Endometrium (tissue), 2 donors: ENCODE results near the gene GPSM3.
A peak's percentile ranks its signal among the peaks of the same experiment; 100 is the strongest.
"Not testable (repeated sequence)": the region's sequence is repeated elsewhere in the genome, so short reads cannot be mapped to it uniquely, and the experiment has no call there.

Source experiments
- FAIRE-seq: peaks from 2 replicates; lab custom pipeline; 2012; peaks lifted over from hg19 to GRCh38; lab: Jason Lieb, UNC
- donor health status: control.
- donor health status: control.

The GPSM3 gene

DNA sequence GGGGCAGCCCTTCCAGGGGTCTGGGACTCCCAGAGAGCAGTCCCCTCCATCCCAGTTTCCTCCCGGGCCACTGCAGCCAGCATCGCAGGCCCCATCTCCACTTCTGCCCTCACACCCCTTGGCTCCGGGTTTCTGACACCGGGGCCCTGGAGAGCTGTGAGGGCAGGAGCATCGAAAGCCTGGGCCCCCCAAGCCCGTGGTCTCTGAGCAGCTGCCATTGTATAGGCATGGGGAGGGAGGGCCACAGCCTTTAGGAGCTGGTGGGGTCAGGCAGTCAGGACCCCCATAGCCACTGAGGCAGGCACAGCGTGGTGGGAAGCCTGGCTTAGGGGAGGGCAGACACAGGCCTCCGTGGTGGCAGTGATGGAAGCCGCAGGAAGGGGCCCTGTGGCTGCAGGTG lies 9.7 kb upstream of the GPSM3 start:
- no peak for FAIRE-seq

DNA sequence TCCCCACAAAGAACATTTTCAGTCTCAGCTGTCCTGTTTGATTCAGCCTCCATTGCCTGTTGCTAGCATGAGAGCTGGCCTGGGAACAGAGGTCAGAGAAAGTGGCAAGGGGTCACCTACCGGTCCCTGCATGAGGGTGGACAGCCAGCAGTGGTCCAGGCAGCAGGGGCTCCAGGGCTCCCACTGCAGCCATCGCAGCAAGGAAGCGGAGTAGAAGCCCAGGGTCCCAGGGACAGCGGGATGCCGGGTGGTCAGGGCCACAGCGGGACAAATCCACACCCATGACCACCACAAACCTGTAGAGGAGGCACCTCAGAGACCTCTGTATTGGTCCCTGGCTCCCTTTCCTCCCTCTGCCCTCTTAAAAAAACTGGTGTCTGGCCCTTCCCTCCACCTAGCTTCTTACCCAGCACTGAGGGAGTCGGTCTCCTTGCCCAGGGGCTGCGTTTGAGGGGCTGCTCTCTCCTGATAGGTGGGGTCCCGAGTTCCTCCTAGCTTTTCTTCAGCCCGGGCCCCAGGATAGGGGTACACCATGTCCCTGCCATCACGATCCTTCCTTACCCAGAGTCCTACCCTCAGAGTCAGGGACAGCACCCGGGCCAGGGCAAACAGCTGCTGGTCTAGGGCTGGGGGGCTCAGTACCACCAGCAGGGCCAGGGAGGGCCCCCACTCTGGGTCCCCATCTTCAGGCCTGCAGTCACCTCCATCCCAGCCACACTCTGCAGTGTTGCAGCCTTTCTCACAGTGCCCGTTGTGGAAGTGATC lies 8.4 kb upstream of the GPSM3 start:
- FAIRE-seq, result no peak

DNA sequence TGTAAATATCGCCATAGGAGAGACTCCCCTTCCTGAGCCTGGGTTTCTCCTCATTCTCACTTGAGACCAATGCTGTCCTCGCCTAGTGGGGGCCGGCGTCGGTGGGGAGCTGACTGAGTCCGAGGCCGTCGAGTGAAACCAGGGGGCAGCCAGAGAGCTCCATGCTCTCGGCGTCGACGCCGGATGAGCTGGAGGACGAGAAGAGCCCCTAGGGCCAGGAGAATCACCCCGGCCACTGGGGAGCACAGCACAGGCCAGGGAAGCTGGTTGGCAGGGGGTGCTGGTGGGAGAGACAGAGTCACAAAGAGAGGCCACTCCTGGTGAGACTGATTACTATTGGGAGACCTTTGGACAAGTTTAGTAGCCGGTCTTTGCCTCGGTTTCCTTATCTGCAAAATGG lies 6.4 kb upstream of the GPSM3 start:
- no peak for FAIRE-seq

DNA sequence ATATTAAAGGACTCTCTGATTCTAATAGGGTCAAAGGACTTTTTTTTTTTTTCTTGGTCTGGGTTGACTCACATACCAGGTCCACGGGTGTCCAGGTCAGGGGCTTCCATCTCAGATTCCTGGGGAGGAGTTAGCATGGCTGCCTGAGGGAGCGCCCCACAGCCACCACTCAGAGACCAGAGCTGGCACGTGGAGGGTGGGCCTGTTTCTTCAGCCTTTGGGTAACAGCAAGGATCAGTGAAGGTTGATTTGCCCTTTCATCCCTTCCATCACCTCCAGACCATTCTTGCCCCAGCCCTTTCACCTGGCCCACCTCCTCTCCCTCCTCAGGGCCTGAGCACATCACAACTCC lies 5.9 kb upstream of the GPSM3 start:
- FAIRE-seq, result no peak

DNA sequence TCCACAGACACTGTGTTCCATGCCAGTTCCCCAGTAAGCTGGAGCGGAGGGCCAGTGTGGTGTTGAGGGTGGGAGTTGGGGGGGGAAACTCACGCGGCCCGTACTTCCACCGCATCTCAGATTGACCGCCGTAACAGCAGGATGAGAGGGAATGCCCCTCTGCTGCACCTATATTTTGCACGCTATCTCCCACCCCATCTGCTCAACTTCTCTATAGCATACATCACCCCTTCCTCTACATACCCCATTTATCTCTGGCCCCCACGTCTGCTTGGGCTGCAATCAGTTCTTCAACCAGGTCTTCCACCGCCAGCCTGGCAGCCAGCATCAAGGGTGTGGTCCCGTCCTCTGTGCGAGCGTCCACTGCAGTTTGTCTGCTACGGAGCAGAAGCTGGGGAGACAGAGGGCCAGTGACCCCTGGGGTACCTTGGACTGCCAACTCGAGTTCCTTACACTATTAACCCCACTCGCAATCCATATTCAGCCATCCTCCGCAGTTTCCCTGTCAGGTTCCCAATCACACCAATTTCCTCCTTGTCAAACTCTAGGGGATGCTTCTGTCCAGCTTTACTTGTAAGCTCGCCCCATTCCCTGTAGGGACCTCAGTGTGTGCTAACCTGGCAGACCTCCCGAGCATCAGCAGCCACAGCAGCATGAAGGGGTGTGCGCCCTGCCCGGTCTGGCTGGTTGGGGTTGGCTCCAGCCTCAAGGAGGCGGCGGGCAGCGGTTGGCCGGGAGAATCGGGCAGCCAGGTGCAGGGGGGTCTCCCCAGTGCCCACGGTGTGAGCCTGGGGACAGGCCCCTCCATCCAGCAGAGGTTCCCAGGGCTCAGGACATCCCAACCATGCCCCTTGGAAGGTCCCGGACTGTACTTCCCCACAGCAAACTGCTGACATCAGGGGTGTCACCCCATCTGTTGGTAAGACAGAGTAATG lies 4.5 kb upstream of the GPSM3 start:
- no peak for FAIRE-seq

- no peak for FAIRE-seq
Observed at GRCh38 chr6:32195902-32196681, 3.6 kb upstream of the GPSM3 start.

- peak; percentile 93 for FAIRE-seq
Observed at GRCh38 chr6:32195652-32195901, 3.1 kb upstream of the GPSM3 start.

DNA sequence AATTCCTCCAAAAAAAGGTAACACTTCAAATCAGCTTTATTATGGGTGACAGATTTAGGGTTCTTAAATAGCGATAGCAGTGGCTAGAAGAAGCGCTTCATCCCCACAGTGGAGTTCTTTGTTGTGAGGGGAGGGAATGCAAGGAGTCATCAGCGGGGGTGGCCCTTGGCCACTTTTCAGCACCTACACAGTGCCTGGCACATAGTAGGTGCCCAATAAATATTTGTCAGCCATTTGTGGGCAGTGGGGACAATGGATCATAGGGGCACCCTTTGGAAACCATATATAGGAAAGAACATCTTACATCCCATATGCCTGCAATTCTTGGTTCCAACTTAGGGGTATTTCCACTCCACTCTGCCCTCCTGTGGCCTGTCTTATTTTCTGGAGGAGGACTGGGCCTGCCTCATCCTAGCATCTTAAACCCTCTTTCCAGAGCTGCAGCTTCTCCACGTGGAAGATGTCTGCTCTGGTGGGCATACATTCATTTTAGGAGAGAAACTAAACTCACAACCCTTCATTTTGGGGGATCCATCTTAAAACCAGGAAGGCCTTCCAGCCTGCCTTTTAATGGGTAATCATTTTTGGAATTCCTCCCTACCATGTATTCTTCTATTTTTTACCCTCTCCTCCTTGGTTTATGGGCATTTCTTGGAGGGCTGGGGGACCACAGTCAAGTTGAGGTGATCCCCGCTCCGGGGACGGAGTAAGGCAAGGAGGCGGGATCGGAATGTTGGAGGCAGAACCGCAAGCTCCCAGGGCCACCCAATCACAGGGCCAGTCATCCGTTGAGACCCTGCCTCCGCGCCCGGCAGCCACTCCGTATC lies 2.6 kb upstream of the GPSM3 start:
- no peak for FAIRE-seq

- no peak for FAIRE-seq
Observed at GRCh38 chr6:32194388-32194787, 1.9 kb upstream of the GPSM3 start.

DNA sequence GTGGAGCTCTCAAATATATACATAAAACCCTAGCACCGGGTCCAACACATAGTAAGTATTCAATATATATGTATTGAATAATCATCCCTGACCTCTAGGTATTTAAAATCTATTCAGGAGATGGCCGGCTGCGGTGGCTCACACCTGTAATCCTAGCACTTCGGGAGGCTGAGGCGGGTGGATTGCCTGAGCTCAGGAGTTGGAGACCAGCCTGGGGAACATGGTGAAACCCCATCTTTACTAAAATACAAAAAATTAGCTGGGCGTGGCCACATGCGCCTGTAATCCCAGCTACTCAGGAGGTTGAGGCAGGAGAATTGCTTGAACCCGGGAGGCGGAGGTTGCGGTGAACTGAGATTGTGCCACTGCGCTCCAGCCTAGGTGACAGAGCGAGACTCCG lies 653 bp upstream of the GPSM3 start:
- not testable (repeated sequence) for FAIRE-seq

DNA sequence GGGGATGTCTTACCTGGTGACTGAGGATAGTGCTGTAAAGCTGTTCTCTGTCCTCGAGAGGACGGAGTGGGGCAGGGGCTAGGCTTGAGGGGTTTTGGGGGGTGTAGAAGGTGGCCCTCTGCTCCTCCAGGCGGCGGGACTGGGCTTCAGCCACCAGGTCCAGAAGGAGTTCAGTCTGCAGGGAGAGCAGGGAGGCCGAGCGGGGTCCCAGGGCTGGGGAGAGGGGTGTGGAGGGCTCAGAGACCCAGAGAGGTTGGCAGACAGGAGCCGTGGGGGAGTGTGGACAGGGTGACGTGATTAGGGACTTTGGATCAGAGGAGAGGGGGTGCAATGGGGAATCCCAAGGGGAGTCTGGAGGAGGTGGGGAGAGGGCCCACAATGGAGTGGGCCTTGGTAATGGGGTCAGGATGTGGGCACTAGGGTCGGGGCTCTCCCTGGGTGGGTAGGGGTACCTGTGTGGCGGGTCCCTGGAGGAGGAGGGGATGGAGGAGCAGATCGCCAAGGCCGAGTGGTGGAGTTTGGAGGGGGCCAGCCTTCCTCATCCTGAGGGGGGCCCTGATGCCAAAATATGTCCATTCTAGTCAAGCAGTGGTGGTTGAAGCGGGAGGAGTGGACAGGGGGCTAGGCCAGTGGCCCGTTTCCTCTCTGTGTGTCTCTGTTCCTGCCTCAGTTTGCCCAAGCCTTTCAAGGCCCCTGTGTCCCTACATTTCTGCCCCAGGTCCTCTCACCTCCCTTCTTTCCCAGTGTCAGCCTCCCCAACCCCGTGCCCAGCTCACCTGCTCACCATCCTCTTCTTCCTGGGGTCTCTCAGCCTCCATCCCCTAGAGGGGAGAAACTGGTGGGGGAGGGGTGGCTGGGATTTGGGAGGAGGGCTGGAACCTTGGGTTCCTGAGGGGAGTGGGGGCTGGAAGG lies 491 bp downstream of the GPSM3 start:
- no peak for FAIRE-seq

DNA sequence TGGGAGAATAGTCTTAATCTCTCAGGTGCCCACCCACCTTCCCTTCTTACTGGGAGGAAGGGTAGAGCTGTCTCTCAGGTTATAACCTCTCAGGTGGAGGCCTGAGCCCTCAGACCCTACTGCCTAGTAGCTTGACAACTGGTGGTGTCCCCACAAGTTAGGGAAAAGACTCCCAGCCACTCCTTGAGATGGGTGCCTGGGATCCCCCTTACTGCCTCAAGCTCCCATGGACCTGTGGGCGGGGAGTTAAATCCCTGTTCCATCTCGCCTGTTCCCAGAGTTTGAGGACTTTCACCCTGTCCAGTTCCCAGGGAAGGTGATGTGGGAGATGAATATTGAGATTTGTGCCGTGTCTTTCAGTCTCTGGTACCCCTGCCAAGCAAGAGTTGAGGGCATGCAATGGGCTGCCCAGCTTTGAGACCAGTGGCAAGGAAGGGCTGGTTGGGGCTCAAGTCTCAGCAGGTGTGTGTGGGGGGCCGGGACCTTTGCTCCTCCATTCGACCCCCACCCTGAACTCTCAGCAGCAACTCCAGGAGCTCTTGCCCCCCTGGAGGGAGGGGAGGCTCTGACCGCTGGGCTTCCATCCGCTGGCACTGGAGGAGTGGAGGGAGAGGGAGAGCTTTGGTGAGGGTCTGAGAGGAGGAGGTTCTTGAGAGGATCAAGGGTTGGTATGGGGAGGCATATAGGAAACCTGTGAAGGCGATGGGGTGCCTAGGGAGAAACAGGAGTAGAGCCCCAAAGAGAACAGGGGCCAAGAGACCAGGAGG lies 1.3 kb downstream of the GPSM3 start:
- FAIRE-seq, result no peak

DNA sequence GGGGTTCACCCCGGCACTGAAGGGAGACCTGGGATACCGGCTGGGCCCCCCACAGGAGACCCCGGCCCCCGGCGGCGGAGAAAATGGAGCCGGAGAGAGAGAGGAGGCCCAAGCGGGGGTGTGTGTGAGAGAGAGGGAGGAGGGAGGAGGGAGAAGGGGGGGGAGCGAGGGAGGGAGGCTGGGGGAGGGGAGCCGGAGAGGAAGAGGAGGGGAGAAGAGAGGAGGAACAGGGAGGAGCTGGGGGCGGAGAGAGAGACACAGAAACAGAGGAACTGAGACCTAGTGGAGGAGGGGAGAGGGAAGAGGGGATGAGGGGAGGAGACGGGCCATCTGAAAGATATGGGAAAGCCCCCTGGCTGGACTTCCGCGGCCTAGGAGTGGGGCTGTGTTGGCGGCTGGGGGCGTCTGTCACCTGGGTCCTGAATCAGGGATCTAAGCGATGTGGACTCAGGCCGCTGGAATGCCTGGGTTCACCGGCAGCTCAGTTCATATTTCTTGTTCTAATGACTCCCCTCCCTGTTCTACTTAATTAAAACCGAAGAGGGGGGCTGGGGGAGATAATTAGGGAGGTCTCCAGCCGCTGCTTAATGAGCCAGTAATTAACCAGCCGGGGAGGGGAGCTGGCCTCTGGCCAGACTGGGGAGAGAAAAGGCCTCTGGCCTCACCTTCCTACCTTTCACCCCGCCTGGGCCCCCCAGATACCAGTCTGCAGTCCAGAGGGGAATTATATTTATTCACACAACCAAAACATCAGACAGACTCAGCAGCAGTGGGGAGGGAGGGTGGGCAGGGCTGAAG lies 2.2 kb downstream of the GPSM3 start, which contains the start of gene PBX2:
PBX2 (minus strand) TSS at position 149 of the 798 bp plus-strand sequence. CDS start 287 bp downstream, outside the sequence.
- FAIRE-seq, result no peak

DNA sequence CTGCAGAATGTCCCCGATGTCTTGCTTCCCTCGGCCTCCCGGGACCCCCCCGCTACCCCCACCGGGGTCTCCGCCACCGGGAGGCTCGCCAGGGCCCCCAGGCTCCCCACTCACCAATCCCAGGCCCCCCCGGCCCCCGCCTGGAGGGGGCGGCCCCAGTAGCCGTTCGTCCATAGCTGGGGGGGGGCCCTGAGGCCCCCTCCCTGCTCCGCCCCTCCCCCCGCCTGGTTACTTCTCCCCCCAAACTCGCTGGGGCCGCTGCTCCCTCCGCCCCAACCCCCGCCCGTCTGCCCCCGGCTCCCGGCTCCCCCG lies 2.7 kb downstream of the GPSM3 start:
- FAIRE-seq, result no peak

- FAIRE-seq, result no peak
Observed at GRCh38 chr6:32189069-32189741, 3.2 kb downstream of the GPSM3 start.

DNA sequence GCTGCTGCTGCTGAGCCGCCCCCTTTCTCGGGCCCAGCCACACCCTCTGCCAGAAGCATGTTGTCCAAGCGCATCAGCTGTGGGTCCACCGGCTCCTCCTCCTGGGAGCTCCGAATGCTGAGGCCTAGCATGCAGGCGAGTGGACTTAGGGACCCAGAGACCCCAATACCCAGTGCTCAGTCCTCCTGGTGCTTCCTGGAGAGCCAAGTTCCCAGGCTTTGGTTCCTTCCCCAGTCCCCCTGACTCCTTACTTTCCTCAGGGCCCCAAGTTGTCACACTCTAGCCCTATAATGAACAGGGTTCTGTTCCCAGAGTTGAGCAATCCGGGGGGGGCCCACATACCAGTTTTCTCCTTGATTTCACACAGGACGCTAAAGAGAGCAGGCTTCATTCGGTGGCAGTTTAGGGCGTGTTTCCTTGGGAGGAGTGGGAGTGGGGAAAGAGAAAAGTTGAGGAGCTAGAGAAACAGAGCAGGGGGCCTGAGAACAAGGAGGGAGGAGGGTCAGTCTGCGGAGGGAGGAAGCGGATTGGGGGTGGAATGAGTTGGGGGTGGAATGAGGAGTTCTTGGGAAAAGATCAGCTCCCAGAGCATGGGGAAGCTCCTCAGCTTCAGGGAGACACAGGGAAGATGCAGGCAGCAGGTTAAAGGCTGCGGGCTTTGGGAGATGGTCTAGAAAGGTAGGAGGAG lies 3.9 kb downstream of the GPSM3 start:
- FAIRE-seq, result no peak

DNA sequence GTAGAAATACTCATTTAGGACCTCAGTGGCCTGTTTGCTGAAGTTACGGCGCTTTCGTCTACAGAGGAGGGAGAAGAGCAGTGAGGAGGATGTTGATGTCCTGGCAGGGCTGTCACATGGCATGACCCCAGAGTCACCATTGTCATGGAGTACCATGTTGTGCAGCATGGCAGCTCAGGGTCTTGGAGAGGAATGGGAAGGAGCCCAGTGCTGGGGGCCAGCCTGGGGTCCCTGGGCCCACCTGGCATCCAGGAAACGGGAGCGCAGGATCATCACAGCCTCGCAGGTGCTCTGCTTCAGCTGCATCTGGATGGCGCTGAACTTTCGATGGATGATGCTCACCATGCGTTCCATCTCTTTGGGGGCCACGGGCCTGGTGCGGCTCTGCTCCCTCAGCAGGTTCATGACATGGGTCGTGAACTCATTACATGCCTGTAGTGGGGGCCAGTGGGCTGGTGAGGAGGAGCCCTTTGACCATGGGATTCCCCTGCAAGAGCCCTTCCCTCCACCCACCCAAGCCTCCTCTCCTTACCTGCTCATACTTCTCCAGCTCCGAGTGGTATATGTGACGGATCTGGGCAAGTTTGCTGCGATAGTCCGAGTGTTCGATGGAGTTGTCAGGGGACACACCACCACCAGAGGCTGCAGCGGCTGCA lies 4.6 kb downstream of the GPSM3 start:
- FAIRE-seq, result not testable (repeated sequence)
